HG03103 (cell line): ENCODE measurements around the gene CNN3.

ENCODE experiments used
- ATAC-seq: cut with Tn5 transposase; IDR thresholded peaks from one replicate; pipeline ENCODE4 v1.9.1; 2021; ENCODE audit warnings: low read depth; ENCODE audit not compliant: unreplicated experiment

Gene CNN3

GRCh38 chr1:94926915-94927404, at the start of gene CNN3:
TSS of gene CNN3 (minus strand) at chr1:94927110. CDS start at chr1:94926894, 216 bp downstream.
- ATAC-seq: peak; percentile 83

- no peak for ATAC-seq
Measured at GRCh38 chr1:94974824-94975223, 47.9 kb upstream of the CNN3 start.

- no peak for ATAC-seq
Measured at GRCh38 chr1:94974241-94974640, 47.3 kb upstream of the CNN3 start.

DNA sequence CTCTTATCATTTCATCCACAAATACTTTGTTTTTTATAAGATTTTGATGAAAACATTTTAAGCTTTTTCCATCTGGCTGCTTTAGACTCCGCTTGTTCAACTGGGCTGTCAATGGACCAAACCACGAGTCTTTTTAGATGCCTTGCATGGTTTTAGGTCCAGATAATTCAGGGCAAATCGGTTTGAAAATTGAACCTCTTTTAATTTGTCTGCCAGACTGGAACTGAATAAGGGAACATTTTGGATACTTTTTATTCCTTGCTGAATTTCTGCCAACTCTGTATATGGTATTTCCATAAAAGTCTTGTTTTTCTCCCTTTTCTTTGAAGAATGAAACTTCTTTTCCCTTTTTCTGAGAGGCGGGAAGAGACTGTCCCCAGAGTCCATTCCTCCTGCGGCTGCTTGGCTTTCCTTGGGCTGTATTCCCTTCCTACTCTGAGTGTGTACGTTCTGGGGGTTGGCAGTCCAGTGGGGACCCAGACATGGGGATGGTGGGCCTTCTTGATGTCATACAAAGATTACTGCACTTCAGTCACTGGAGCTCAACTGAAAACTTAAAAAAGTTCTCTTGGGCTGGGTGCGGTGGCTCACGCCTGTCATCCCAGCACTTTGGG, 46.5 kb upstream of the CNN3 start:
- ATAC-seq: no peak

DNA sequence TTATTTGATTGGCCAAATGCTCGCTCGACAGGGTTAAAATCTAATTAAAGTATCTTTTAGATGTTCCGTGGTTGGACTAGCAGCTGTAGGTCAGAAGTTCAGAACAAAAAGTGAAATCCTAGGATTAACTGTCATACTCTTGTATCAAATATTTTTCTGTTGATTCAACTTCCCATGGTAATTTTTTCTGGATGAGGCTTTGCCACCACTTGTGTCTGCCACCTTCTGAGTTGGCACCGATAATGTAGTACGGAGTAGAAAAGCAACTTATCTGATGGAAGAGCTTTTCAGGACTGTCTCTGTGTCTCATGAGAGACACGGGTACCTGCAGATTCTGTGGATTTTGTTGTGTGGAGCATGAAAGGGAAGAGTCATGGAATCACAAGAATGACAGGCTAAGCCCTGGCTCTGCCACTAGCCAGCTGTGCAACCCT, 44.6 kb upstream of the CNN3 start:
- ATAC-seq: no peak

DNA sequence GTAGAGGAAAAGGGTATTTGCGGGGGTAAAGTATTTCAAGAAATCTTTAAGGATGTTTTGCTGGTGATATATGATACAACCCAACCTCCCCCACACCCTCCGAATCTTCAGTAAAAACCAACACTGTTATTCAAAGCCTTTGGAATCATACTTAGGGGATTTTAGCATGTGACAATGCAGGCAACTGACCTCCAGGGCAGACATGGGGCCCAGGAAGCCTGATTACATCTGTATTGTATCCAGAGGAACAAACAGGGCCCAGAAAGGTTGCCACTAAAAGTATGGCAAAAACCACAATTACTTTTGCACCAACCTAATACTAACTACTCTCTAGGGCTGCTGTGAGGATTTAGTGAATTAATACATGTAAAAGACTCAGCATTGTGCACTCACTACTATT, 43.9 kb upstream of the CNN3 start:
- ATAC-seq: no peak

DNA sequence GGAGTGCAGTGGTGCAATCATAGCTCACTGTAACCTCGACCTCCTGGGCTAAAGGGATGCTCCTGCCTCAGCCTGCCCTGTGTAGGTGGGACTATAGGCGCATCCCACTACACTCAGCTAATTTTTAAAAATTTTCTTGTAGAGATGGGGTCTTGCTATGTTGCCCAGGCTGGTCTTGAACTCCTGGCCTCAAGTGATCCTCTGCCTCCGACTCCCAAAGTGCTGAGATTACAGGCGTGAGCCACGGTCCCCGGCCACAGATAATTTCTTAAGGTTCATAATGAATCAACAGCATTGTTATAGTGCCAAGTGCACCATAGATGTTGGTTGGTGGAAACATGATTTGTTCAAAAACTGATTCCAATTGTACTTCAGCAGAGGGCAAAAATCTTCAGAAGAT, 42.2 kb upstream of the CNN3 start:
- ATAC-seq: no peak

DNA sequence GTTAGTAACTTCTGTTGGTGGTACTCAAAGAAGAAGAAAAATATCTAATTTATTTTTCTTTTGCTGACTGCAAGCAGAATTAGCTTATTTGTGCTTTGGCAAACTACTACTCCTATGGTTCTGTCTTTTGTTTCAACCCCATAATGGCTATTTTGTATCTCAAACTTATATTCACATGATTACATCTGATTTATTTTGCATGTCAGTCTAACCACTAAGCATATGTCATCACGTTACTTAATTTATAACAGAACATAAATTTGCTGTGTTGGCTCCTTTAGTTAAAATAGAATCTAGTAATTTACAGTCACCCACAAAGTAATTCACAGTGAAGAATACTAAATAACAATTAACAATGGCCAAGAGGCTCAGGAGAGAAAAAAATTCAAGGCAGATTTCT, 39.1 kb upstream of the CNN3 start:
- no peak for ATAC-seq

DNA sequence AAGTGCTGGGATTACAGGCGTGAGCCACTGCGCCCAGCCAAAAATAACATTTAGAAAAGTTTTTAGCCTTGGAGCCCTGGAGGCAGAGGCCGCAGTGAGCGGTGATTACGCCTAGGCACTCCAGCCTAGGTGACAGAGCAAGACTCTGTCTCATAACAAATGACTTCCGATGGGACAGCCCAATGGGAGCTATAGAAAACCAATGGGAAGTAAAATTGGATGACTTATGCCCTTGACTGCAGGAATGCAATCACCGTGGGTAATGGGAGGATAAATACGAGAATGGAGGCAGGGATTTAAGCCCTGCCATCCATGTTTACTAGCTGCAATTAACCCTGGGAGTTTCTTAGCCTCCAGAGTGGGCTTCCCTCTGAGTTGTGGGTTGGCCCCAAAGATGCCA, 37.0 kb upstream of the CNN3 start:
- ATAC-seq: no peak

GRCh38 chr1:94962409-94963265, 35.7 kb upstream of the CNN3 start:
- ATAC-seq: peak; percentile 93

GRCh38 chr1:94961988-94962387, 35.1 kb upstream of the CNN3 start:
- no peak for ATAC-seq

DNA sequence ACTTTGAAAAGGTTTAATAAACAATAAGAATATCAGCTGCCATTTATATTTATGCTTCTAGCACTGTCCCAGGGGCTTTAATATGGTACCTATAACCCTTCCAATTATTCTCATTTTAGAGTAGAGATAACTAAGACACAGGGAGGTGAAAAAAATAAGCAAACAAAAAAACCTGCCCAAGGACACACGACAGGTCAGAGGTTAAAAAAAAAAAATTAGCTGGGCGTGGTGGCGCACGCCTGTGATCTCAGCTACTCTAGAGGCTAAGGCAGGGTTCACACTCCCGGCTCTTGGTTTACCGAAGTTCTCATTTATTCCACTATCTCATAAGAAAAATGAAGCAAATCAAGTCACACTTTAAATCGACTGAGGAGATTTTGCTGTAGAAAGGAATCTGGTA, 34.7 kb upstream of the CNN3 start:
- no peak for ATAC-seq

GRCh38 chr1:94958081-94958480, 31.2 kb upstream of the CNN3 start:
- ATAC-seq: no peak

- ATAC-seq: no peak
Measured at GRCh38 chr1:94955767-94956632, 29.1 kb upstream of the CNN3 start.

DNA sequence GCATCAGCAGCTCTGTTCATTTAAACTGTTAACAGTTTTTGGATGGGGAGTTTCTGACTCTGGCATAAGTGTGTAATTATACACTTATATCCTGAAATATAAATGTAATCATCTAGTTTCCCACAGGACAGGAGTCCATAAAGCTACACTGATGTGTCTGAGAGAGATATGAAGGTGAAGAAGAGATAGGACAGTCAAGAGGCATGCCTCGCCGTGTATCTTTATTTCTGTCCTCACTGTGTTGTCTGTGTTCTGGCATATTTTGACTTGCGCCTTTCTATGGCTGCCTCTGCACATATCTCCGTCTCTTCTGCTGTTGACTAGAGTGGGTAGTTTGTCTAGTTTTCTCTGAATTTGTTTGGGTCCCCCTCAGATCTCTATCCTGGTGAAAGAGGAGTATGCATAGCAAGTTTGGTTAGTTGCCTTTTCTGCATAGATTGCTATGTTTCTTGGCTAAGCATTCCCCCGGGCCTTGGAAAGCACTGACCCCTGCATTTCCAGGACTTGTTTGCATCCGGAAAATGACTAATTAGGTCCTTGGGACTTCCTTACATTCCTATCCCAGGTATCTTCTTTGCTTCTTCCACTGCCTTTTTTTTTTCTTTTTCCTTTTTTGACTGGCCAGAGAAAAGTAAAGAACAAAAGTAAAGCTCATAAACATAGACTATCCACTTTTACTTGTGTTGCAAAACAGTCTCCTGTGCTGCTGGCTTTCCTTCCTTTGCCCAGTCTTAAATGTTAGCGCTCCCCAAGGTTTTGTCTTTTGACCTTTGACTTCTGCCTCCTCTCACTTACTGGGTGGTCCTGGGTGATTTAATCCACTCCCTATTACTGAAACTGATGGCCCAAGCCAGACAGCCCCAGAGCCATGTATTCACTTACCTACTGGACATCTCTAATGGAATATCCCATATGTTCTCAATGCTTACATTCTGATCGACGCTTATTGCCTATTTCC, 27.6 kb upstream of the CNN3 start:
- ATAC-seq: no peak

- ATAC-seq: no peak
Measured at GRCh38 chr1:94953746-94954145, 26.8 kb upstream of the CNN3 start.

DNA sequence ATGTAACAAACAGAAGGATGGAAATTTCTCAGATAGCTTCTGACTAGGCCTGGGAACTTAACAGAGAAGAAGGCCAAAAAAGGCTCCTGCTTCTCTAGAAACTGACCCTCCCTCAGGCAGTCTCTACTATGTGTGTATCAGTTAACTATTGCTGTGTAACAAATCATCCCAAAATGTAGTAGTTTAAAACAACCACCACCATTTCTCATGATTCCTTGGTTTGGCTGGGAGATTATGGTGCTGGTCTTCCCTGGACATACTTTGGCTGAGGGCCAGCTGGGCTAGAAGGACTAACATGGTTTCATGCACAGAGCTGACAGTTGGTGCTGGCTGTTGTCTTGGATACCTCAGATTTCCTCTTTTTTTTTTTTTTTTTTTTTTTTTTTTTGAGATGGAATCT, 26.2 kb upstream of the CNN3 start:
- no peak for ATAC-seq

GRCh38 chr1:94952539-94952938, 25.6 kb upstream of the CNN3 start:
- ATAC-seq: no peak

GRCh38 chr1:94951509-94952208, 24.7 kb upstream of the CNN3 start:
- no peak for ATAC-seq
